ENCODE measurements around the gene ANK3.

ANK3 gene

DNA sequence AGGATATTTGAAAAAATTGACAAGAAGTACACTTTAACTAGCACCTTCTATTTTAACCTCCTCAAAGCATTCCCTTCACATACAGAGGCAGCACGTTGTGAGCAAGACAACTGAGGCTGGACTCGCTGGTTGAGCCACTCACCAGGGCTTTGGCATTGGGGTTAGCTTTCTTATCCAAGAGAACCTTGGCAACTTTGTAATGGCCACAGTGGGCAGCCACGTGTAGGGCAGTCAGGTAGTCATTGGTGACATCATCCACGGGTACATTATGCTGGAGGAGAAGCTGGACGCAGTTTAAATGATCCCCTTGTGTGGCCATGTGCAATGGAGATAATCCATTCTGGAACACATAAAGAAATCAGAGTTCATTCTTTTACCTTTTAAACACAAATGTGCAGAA is 181.8 kb downstream of the ANK3 start:
- no peak for DNase-seq

GRCh38 chr10:60206735-60207134 is 182.9 kb downstream of the ANK3 start:
- no peak for DNase-seq

DNA sequence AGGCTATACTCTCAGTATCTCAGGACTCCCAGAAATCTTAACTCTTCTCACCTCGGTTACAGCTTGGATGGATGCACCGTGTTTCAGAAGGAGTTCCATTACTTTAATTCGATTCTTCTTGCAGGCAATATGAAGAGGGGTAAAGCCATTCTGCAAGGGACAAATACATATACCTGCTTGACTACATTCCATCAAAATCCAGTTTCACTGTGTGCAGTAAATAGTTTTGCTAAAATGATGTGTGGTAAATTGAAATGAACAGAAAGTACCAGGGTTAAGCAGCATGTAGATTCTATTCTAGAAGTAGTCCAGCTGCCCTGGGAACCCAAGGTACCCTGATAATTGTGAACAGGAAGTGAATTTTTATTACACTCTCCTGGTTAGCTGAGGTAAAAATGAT is 183.9 kb downstream of the ANK3 start:
- no peak for DNase-seq

DNA sequence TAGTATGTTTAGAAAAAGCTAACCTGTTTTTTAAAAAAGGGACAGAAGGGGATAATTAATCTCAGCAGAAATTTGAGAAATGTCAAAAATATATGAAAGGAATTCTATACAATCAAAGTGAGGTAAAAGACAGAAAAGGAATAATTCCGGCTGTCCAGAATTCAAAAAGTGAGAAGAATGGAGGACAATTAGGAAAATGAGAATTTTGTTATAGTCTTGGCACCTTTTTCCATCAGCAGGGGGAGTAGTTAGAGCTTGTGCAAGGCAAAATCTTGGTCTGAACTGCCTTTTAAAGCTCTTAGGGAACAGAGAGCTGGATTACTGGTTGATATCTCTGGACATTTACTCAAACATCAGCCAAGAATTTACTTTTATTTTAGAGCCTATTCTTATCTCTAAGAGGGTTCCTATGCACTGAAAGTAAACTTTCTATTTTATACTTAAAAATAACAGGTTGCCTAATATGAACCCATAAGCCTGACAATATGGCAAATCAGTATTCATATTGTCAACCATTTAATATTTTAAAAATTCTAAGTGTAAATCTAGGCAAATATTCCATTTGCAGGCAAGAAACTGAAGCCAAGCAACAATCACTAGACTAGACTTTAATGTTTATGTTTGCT is 185.6 kb downstream of the ANK3 start:
- no peak for DNase-seq

GRCh38 chr10:60200682-60201053 is 189.0 kb downstream of the ANK3 start:
- no peak for DNase-seq

DNA sequence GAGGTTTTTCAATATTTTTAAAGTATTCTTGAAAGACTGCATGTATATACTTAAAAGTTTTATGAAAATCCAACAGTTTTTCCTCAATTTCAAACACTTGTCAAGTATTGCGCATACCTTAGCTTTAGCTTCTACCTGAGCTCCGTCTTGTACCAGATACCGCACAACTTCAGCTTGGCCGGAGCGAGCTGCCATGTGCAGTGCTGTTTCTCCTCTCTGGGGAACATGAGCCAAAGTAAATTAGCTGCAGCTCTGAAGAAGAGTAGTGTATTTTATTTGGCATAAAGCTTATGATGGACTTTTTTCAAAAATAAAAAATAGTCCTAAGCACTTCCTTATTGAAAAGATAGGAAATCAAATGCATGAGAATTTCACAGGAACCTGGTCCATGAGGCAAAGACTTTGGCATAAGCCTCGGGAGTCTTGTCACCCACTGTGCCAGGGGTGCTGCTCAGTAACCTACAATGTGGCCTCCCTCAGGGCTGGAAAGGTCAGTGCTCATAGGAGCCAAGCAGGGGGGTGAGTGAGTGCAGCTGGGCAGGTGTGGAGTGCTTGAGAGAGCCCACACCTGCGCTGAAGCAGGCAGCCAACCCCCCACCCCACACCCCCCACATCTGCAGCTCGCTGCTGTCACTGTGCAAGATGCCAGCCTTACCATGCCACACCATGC is 189.5 kb downstream of the ANK3 start:
- no peak for DNase-seq

DNA sequence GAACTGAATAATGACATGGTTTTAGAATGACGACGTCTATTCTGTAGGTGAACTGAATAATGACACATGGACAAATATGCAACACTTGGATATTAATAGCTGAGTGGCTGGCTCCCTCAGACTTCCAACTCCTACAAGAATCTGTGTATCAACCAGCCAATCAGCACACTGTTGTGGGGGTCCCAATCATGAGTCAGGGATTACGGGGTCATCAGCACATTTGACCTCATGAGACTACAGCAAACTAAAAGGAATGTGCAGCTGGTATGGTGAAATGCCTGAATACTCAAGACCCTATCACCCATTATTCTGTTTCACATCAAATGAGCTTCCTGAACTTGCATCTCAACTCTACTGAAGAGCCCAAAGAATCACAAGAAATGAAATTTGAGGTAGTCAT is 192.5 kb downstream of the ANK3 start:
- DNase-seq = no peak

DNA sequence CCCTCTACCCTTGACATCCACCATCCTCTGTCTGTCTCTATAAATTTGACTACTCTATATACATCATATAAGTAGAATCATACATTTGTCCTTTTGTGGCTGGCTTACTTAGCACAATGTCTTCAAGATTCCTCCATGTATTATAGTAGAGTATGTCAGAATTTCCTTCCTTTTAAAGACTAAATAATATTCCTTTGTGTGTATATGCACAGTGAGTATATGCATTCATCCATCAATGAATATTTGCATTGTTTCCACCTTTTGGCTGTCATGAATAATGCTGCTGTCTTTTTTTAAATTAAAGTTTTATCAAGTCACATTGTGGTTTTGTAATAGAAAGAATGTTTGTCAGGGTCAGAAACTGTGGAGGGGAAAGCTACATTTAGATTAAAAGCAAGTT is 195.3 kb downstream of the ANK3 start:
- DNase-seq = no peak

- DNase-seq = no peak
These were observed 196.7 kb downstream of the ANK3 start for GRCh38 chr10:60192946-60193345.

DNA sequence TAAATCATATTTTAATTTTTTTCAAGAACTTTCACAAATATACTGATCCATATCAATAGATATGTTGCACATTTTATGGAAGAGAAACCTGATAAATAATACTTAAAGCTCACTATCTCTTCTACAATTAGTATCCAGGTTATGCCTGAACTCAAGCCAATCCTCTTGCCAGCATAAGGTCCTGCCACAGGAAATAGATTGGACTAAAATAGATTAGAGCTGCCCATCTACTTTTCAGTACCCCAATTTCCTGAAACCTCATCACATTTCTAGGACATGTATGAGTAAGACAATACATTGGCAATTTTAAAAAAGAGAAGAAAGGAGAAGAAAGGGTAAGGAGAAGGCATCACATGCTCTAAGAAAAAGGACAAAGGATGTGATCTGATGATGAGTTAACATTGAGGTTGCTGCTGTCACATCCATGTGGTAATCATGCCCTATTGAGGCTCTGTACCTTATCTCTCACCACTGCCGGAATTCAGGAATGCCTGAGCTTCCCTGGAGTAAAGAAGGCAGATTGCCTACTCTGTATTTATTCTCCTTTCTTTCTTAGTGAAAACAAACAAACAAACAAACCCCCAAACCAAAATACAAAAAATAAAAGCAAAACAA is 199.7 kb downstream of the ANK3 start:
- no peak for DNase-seq

GRCh38 chr10:60188548-60188947 is 201.1 kb downstream of the ANK3 start:
- DNase-seq = no peak

- DNase-seq = no peak
These were observed 202.0 kb downstream of the ANK3 start for GRCh38 chr10:60187691-60188090.

DNA sequence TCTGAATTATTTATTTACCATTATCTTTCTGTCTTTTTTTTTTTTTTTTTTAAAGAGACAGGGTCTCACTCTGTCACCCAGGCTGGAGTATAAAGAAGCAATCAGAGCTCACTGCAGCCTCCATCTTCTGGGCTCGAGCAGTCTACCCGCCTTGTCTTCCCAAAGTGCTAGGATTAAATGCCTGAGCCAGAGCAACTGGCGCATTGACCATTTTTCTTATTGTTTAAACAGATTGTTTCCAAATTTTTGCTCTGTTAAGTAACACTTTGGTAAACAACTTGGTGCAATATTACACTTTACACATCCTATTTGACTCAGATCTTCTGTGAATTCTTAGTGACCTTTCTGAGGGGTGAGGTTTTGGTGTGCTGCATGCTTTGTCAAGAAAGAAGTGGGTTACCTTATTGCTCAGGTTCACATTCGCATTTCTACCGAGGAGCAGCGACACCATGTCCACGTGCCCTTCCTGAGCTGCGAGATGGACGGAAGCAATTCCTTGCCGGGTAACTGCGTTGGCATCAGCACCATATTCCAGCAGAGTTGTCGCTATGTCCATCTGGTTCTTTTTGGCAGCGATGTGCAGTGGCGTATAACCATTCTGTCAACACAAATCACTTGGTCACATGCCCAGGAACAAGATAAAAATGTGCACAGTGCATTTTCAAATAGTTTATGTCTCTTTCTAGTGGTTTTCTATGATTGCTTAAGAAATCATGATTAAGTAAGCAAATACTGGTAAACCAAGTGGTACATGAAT is 203.2 kb downstream of the ANK3 start:
- DNase-seq = no peak

DNA sequence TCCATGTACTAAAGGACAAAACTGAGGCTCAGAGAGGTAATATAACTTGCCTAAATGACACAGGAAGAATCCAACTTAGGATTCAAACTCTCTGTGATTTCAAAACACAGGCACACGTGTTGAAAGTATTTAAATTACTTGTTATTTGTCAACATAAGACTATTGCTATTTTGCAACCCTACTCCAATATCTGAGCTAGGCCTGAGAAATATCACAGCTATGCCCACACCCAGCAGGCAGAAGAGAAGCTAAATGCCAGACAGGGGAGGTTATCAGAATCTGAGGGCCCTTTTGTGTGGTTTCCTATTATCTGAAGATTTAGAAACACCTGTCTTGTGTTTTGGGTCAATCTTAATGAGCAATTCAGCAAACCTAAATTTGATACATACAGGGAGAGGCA is 204.3 kb downstream of the ANK3 start:
- DNase-seq = no peak

DNA sequence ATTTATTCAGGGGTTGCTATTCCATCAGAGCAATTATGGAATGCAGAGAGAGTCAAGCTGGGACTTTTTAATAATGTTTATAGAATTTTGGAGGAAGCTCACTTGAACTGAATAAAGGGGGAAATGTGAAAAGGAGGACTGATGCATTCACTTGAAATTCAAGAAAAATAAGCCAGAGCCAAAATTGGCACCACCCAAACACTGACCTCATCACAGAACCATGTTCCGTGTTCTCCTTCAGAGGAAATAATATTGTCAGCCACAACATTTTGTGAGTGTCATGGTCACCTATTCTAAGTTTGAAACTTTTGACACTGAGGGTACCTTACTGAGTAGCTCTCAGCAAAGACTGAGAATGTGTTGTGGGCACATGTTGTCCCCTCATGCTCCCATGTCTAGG is 207.0 kb downstream of the ANK3 start:
- no peak for DNase-seq

GRCh38 chr10:60176925-60177324 is 212.8 kb downstream of the ANK3 start:
- no peak for DNase-seq

DNA sequence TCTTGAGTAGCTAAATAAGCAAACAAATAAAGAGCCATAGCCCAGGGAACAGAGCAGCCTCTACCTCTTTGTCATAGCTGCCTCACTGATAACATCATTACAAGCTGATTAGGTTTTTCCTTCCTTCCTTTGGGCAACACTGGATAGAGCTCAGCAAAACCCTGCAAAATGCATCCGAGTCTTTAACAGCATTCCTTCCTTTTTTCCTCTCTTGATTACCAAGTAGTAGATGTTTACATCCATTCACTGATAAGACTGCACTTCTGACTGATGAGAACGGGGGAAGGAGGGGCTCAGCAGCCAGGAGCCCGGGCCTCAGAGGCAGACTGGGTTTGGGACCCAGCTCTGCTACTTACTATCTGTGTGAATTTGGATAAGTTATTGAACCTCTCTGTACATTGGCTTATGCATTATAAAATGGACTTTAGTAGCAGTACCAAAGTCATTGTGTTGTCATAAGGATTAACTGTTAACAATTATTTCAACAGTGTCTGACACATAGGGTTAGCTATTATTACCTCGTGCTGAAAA is 214.2 kb downstream of the ANK3 start:
- DNase-seq = no peak

DNA sequence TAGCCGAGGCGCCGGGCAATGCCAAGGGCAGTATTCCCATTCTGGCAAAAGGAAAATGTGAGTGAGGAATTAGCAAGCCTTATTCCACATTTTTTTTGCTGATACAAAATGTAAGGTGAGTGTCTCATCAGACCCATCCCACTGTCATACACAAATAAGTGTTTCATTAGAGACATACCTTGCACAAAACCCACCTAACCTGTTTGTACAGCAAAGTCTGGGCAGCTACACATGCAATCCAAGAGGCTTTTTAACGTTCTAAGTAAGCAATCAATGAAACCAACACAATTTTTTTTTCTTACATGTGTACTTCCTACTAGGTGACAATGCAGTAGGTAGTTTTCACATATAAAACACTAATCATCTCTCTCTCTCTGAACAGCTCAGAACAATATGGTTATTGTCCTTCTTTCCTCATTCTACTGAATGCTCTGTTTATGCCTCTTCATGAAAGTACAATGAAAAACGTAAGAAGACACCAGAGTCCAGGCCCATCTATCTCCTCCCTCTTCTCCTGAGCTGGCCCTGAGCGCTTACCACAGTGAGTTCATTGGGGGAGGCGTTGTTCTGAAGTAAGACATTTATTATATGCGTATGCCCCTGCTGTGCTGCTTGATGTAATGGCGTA is 217.2 kb downstream of the ANK3 start:
- DNase-seq = no peak

- no peak for DNase-seq
These were observed 218.2 kb downstream of the ANK3 start for GRCh38 chr10:60171436-60172013.

- DNase-seq = no peak
These were observed 219.4 kb downstream of the ANK3 start for GRCh38 chr10:60170250-60170649.

DNA sequence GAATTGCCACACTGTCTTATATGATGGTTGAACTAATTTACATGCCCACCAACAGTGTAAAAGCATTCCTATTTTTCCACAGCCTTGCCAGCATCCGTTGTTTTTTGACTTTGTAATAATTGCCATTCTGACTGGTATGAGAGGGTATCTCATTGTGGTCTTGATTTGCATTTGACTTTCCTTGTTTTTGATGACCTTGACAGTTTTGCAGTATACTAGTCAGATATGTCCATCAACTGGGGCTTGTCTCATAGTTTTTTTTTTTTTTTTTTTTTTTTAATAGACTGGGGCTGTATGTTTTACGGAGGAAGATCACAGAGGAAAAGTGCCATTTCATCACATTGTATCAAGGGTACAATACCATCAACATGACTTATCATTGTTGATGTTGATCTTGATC is 220.6 kb downstream of the ANK3 start:
- DNase-seq = no peak

- DNase-seq = no peak
These were observed 222.6 kb downstream of the ANK3 start for GRCh38 chr10:60167050-60167449.

DNA sequence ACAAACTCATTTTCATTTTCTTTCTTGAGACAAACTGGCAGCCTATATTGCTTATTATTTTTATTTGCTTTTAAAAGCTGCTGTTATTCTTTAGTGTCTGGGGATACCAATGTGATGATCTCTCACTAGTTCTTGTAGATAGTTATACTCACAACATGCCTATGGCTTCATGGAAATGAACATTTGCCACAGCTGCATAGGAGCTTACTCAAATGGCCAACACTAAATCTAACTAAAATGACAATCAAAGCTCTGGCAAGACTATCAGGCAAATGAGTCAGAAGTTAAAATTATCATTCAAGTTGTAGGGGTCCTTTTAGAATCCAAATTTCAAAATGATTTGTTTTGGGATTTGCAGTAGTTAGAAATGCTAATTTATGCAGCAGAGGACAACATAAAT is 225.9 kb downstream of the ANK3 start:
- DNase-seq = no peak

All from SHP77 (cell line).